H9 (cell line): Measurements from ENCODE around the gene CNIH2. TPM values are rescaled to one million over a fixed set of nuclear protein-coding genes. Genes with fewer than 3 reads are reported as not detected.

Experiments
- DNase-seq: peaks from one replicate; pipeline ENCODE4 v3.0.0-alpha.2; 2017
- H2AFZ ChIP-seq: one replicate; pipeline ENCODE4 v1.6.1; 2013; ENCODE audit warnings: mild to moderate bottlenecking, low read length, control low read depth, moderate library complexity
- H2AK5ac ChIP-seq: 2 replicates; pipeline ENCODE4 v1.6.1; 2013; ENCODE audit warnings: low read length, control low read depth, mixed read lengths; ENCODE audit not compliant: insufficient read length
- H2BK120ac ChIP-seq: one replicate; pipeline ENCODE4 v1.6.1; 2013; ENCODE audit warnings: low read depth, mild to moderate bottlenecking, low read length, control low read depth, inconsistent platforms; ENCODE audit not compliant: poor library complexity, severe bottlenecking
- H2BK12ac ChIP-seq: 2 replicates; pipeline ENCODE4 v1.6.1; 2013; ENCODE audit warnings: low read length, control low read depth, mixed read lengths, low read depth; ENCODE audit not compliant: insufficient read length
- H2BK15ac ChIP-seq: 2 replicates; pipeline ENCODE4 v1.6.1; 2013; ENCODE audit warnings: low read depth, low read length, control low read depth
- H2BK20ac ChIP-seq: one replicate; pipeline ENCODE4 v1.6.1; 2013; ENCODE audit warnings: low read depth, mild to moderate bottlenecking, low read length, control low read depth, inconsistent platforms; ENCODE audit not compliant: poor library complexity, severe bottlenecking
- H2BK5ac ChIP-seq: 2 replicates; pipeline ENCODE4 v1.6.1; 2013; ENCODE audit warnings: low read length, control low read depth, mixed read lengths; ENCODE audit not compliant: insufficient read length
- H3K14ac ChIP-seq: 2 replicates; pipeline ENCODE4 v1.6.1; 2013; ENCODE audit warnings: low read length, control low read depth; ENCODE audit not compliant: insufficient read depth
- H3K18ac ChIP-seq: 2 replicates; pipeline ENCODE4 v1.6.1; 2013; ENCODE audit warnings: low read depth, mild to moderate bottlenecking, mixed read lengths, low read length, control low read depth; ENCODE audit not compliant: insufficient read length
- H3K23ac ChIP-seq: 2 replicates; pipeline ENCODE4 v1.6.1; 2013; ENCODE audit warnings: low read length, control low read depth, mixed read lengths, low read depth; ENCODE audit not compliant: insufficient read length
- H3K23me2 ChIP-seq: 2 replicates; pipeline ENCODE4 v1.6.1; 2013; ENCODE audit warnings: low read depth, mild to moderate bottlenecking, mixed read lengths, low read length, control low read depth; ENCODE audit not compliant: insufficient read length, poor library complexity, severe bottlenecking
- H3K27ac ChIP-seq: 2 replicates; pipeline ENCODE4 v1.5.1; 2013; ENCODE audit warnings: low read length, control low read depth, mixed read lengths, low read depth; ENCODE audit not compliant: insufficient read length
- H3K27me3 ChIP-seq: 2 replicates; pipeline ENCODE4 v1.6.1; 2013; ENCODE audit warnings: low read length, control low read depth, inconsistent platforms; ENCODE audit not compliant: insufficient read depth
- H3K4ac ChIP-seq: 2 replicates; pipeline ENCODE4 v1.6.1; 2013; ENCODE audit warnings: low read depth, mild to moderate bottlenecking, control low read depth, inconsistent platforms, low read length, moderate library complexity
- H3K4me1 ChIP-seq: 2 replicates; pipeline ENCODE4 v1.6.1; 2013; ENCODE audit warnings: low read length, control low read depth, inconsistent platforms; ENCODE audit not compliant: insufficient read depth
- H3K4me2 ChIP-seq: 2 replicates; pipeline ENCODE4 v1.6.1; 2013; ENCODE audit warnings: low read length, control low read depth, mixed read lengths; ENCODE audit not compliant: insufficient read length, insufficient read depth
- H3K56ac ChIP-seq: 2 replicates; pipeline ENCODE4 v1.6.1; 2013; ENCODE audit warnings: low read depth, mild to moderate bottlenecking, mixed read lengths, low read length, control low read depth; ENCODE audit not compliant: insufficient read length
- H3K79me1 ChIP-seq: 2 replicates; pipeline ENCODE4 v1.6.1; 2013; ENCODE audit warnings: low read depth, mild to moderate bottlenecking, moderate library complexity, low read length, control low read depth, inconsistent platforms; ENCODE audit not compliant: insufficient read depth, poor library complexity, severe bottlenecking
- H3K79me2 ChIP-seq: 2 replicates; pipeline ENCODE4 v1.6.1; 2013; ENCODE audit warnings: low read length, control low read depth, inconsistent platforms; ENCODE audit not compliant: insufficient read depth
- H3K9ac ChIP-seq: 2 replicates; pipeline ENCODE4 v1.6.1; 2013; ENCODE audit warnings: low read length, control low read depth, mixed read lengths; ENCODE audit not compliant: insufficient read length; ENCODE audit errors: extremely low read depth
- H3K9me3 ChIP-seq: one replicate; pipeline ENCODE4 v1.6.1; 2013; ENCODE audit warnings: low read depth, low read length, inconsistent platforms; ENCODE audit not compliant: control insufficient read depth
- H3T11ph ChIP-seq: one replicate; pipeline ENCODE4 v1.6.1; 2013; ENCODE audit warnings: mild to moderate bottlenecking, low read length, control low read depth, inconsistent platforms
- H4K20me1 ChIP-seq: one replicate; pipeline ENCODE4 v1.6.1; 2013; ENCODE audit not compliant: control insufficient read depth, insufficient read length, insufficient read depth
- H4K5ac ChIP-seq: 2 replicates; pipeline ENCODE4 v1.6.1; 2013; ENCODE audit warnings: low read depth, mild to moderate bottlenecking, mixed read lengths, low read length, control low read depth; ENCODE audit not compliant: insufficient read length
- H4K8ac ChIP-seq: replicated peaks from 2 replicates; pipeline ENCODE4 v1.6.1; 2013; ENCODE audit warnings: low read length, control low read depth, mixed read lengths, low read depth; ENCODE audit not compliant: insufficient read length
- H4K91ac ChIP-seq: 2 replicates; pipeline ENCODE4 v1.6.1; 2013; ENCODE audit warnings: low read depth, mild to moderate bottlenecking, moderate library complexity, mixed read lengths, low read length, control low read depth; ENCODE audit not compliant: insufficient read length
- H3K27ac Mint-ChIP-seq, 3 experiments: 2 replicates in 2 of 3; 3 replicates in 1 of 3; pipeline ENCODE4 v1.8.0; 2020 to 2021; ENCODE audit warnings: mixed read lengths in 3 of 3, mild to moderate bottlenecking in 1 of 3, moderate library complexity in 1 of 3
- H3K27me3 Mint-ChIP-seq: 2 replicates; pipeline ENCODE4 v1.8.0; 2021; ENCODE audit warnings: low read depth, mild to moderate bottlenecking, moderate library complexity, mixed read lengths
- H3K36me3 Mint-ChIP-seq, 3 experiments: 2 replicates in 2 of 3; 3 replicates in 1 of 3; pipeline ENCODE4 v1.8.0; 2020 to 2021; ENCODE audit warnings: low read depth in 3 of 3, mixed read lengths in 3 of 3; ENCODE audit not compliant: insufficient read depth in 1 of 3
- H3K4me1 Mint-ChIP-seq, 2 experiments: 2 replicates each; pipeline ENCODE4 v1.8.0; 2020; ENCODE audit warnings: mixed read lengths in 2 of 2
- H3K4me3 Mint-ChIP-seq, 2 experiments: 2 replicates in 1 of 2; 3 replicates in 1 of 2; pipeline ENCODE4 v1.8.0; 2020 to 2021; ENCODE audit warnings: mild to moderate bottlenecking in 2 of 2, mixed read lengths in 2 of 2, moderate library complexity in 1 of 2
- H3K9me3 Mint-ChIP-seq, 2 experiments: 2 replicates in 1 of 2; 3 replicates in 1 of 2; pipeline ENCODE4 v1.8.0; 2020; ENCODE audit warnings: mild to moderate bottlenecking in 2 of 2, mixed read lengths in 2 of 2, moderate library complexity in 1 of 2
- WGBS: extraction: QIAGEN DNeasy Blood & Tissue Kit; methylation state at CpG from one replicate; pipeline ENCODE4 v1.1.7; 2013; ENCODE audit warnings: missing lambda C conversion rate, low lambda C conversion rate, mixed read lengths; ENCODE audit not compliant: insufficient read length; ENCODE audit errors: extremely low coverage; 5-methylcytosine and 5-hydroxymethylcytosine counted together
- total RNA-seq: library from RNA; stranded (reverse); gene quantifications from 2 replicates; pipeline ENCODE4 v1.2.1, GENCODE V29; 2021
- TF ChIP-seq, protein P1 (sequence below): fragments of 200-600 bp; sonication (generic); conservative IDR thresholded peaks from 3 replicates; pipeline ENCODE4 v1.8.0; 2021; ENCODE audit warnings: antibody characterized with exemption, mild to moderate bottlenecking

CNIH2 gene
- total RNA-seq, 1 experiment from 2014 or later: 12.0 TPM

DNA sequence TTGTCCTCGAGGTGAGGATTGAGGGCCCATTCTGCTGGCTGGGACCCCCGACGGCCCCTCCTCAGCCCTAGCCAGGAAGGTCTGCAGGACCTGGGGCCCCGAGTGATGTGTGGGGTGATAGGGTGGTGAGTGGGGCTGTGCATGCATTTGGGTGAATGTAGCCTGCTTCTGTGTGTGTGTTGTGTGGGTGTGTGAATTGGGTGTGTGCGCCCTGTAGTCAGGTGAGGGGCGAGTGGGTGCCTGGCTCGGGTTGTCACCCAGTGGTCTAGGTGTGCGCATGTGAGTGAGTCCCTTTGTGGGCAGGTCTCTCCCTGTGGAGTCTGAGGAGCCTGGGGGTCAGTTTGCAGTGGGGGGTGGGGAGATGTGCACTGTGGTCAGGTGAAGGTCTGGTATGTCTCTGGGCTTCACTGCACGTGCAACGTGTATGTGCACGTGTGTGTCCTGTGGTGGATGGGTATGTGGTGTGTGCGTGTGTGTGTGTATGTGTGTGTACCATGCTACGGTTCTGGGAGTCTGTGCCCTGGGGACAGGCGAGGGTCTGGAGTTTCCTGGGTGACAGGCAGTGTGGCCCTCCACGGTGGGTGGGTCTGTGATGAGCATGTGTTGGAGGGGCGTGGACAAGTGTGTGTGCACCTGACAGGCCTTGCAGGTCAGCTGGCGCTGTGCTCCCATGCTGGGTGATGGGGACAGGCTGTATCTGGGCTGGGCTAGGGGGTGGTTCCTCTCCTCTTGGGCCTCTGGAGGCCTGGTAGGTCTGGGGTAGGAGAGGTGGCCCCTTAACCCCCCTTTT is 14.8 kb downstream of the CNIH2 start:
- Histone ChIP-seq H3K4me2 (peak overlapping the region; percentile 3), H2AK5ac (no peak overlapping the region), H3T11ph (no peak overlapping the region), H4K5ac (no peak overlapping the region), H2BK5ac (no peak overlapping the region), H3K9me3 (no peaks in the 10 kb centered on the region), H2BK20ac (no peak overlapping the region), H2BK15ac (no peak overlapping the region), H2AFZ (no peak overlapping the region), H3K14ac (peak overlapping the region; percentile 12; the same call in 1 of the 2 replicates), H4K20me1 (no peaks in the 10 kb centered on the region), H2BK12ac (no peak overlapping the region), H4K91ac (no peak overlapping the region), H3K27ac (no peak overlapping the region), H2BK120ac (no peak overlapping the region), H3K4ac (no peak overlapping the region), H3K9ac (no peak overlapping the region), H3K23me2 (peaks cover 13% of the 10 kb centered on the region), H3K56ac (no peak overlapping the region), H3K18ac (no peak overlapping the region), H3K23ac (no peak overlapping the region), H3K79me1 (no peaks in the 10 kb centered on the region), H3K4me1 (peaks cover 6% of the 10 kb centered on the region), H3K27me3 (peaks cover 8% of the 10 kb centered on the region; the same call in 1 of the 2 replicates), H4K8ac (no peak overlapping the region), H3K79me2 (peaks cover 1% of the 10 kb centered on the region; the same call in 1 of the 2 replicates)
- no peaks in the 10 kb centered on the region for H3K9me3 Mint-ChIP-seq
- peak overlapping the region; percentile 52 to 80 for H3K4me3 Mint-ChIP-seq
- TF ChIP-seq, protein P1, sequence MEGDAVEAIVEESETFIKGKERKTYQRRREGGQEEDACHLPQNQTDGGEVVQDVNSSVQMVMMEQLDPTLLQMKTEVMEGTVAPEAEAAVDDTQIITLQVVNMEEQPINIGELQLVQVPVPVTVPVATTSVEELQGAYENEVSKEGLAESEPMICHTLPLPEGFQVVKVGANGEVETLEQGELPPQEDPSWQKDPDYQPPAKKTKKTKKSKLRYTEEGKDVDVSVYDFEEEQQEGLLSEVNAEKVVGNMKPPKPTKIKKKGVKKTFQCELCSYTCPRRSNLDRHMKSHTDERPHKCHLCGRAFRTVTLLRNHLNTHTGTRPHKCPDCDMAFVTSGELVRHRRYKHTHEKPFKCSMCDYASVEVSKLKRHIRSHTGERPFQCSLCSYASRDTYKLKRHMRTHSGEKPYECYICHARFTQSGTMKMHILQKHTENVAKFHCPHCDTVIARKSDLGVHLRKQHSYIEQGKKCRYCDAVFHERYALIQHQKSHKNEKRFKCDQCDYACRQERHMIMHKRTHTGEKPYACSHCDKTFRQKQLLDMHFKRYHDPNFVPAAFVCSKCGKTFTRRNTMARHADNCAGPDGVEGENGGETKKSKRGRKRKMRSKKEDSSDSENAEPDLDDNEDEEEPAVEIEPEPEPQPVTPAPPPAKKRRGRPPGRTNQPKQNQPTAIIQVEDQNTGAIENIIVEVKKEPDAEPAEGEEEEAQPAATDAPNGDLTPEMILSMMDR: no peak
- no peak overlapping the region for H3K27ac Mint-ChIP-seq
- WGBS: no CpG with 5 or more reads among the region's 17 CpGs
- peaks cover 0 to 2% (median 0%) of the 10 kb centered on the region in 3 experiments; a peak in 2 of 7 replicates for H3K36me3 Mint-ChIP-seq
- no peak for DNase-seq
- H3K4me1 Mint-ChIP-seq: peaks cover 22 to 33% of the 10 kb centered on the region in 2 experiments
- peaks cover 42% of the 10 kb centered on the region for H3K27me3 Mint-ChIP-seq
